Muscle layer of colon (tissue), 2 donors: ENCODE data around the gene XAF1.
"Not testable (repeated sequence)": the region's sequence is repeated elsewhere in the genome, so short reads cannot be mapped to it uniquely, and the experiment has no call there.

Source experiments
- H3K27ac ChIP-seq: one replicate; pipeline ENCODE4 v1.7.0; 2013; ENCODE audit warnings: low read depth, mild to moderate bottlenecking, low read length, moderate library complexity
- H3K27me3 ChIP-seq, 2 donors: one replicate each; pipeline ENCODE4 v1.7.0; 2013; ENCODE audit warnings: low read length in 2 of 2, mild to moderate bottlenecking in 2 of 2; ENCODE audit not compliant: insufficient read depth in 2 of 2, control insufficient read depth in 1 of 2
- H3K36me3 ChIP-seq: one replicate; pipeline ENCODE4 v1.7.0; 2013; ENCODE audit warnings: mild to moderate bottlenecking, low read length; ENCODE audit not compliant: insufficient read depth
- H3K4me1 ChIP-seq: one replicate; pipeline ENCODE4 v1.7.0; 2013; ENCODE audit warnings: mild to moderate bottlenecking, low read length; ENCODE audit not compliant: insufficient read depth
- H3K4me3 ChIP-seq, 2 donors: one replicate each; pipeline ENCODE4 v1.7.0; 2013; ENCODE audit warnings: low read length in 2 of 2, low read depth in 1 of 2, mild to moderate bottlenecking in 1 of 2, moderate library complexity in 1 of 2
- H3K9ac ChIP-seq: one replicate; pipeline ENCODE4 v1.7.0; 2013; ENCODE audit warnings: low read length
- H3K9me3 ChIP-seq: one replicate; pipeline ENCODE4 v1.7.0; 2013; ENCODE audit warnings: mild to moderate bottlenecking, low read length
- donor health status: abdominal sarcoma.
- donor health status: Adenocarcinoma of cecum.

The XAF1 gene

GRCh38 chr17:6756425-6757031, 682 bp downstream of the XAF1 start:
- H3K27ac ChIP-seq = peak overlapping the region; percentile 55
- no peaks in the 10 kb centered on the region for H3K9me3 ChIP-seq
- peaks cover 36% of the 10 kb centered on the region for H3K4me1 ChIP-seq
- peak overlapping the region; percentile 43 to 67 for H3K4me3 ChIP-seq
- H3K27me3 ChIP-seq = no peaks in the 10 kb centered on the region
- H3K9ac ChIP-seq = peak overlapping the region; percentile 36
- H3K36me3 ChIP-seq = peaks cover 10% of the 10 kb centered on the region

GRCh38 chr17:6757747-6758146, 1.9 kb downstream of the XAF1 start:
- H3K36me3 ChIP-seq = peaks cover 19% of the 10 kb centered on the region
- peaks cover 30% of the 10 kb centered on the region for H3K4me1 ChIP-seq
- no peak overlapping the region for H3K9ac ChIP-seq
- H3K4me3 ChIP-seq = no peak overlapping the region
- H3K27me3 ChIP-seq = no peaks in the 10 kb centered on the region
- H3K27ac ChIP-seq = no peak overlapping the region
- H3K9me3 ChIP-seq = no peaks in the 10 kb centered on the region

- H3K4me3 ChIP-seq = no peak overlapping the region
- no peaks in the 10 kb centered on the region for H3K27me3 ChIP-seq
- no peak overlapping the region for H3K9ac ChIP-seq
- H3K27ac ChIP-seq = no peak overlapping the region
- H3K9me3 ChIP-seq = no peaks in the 10 kb centered on the region
- H3K36me3 ChIP-seq = peaks cover 44% of the 10 kb centered on the region
- H3K4me1 ChIP-seq = peaks cover 10% of the 10 kb centered on the region
Observed at GRCh38 chr17:6761779-6762178, 5.9 kb downstream of the XAF1 start.

- Histone ChIP-seq H3K27me3 (no peaks in the 10 kb centered on the region), H3K36me3 (peaks cover 75% of the 10 kb centered on the region), H3K9ac (no peak overlapping the region), H3K9me3 (peaks cover 25% of the 10 kb centered on the region), H3K4me1 (no peaks in the 10 kb centered on the region), H3K4me3 (no peak overlapping the region), H3K27ac (no peak overlapping the region)
Observed at GRCh38 chr17:6768447-6768846, 12.6 kb downstream of the XAF1 start.

GRCh38 chr17:6772016-6772415, 16.2 kb downstream of the XAF1 start:
- Histone ChIP-seq H3K9me3 (peaks cover 34% of the 10 kb centered on the region), H3K9ac (no peak overlapping the region), H3K27ac (no peak overlapping the region), H3K27me3 (peaks cover 0 to 13% of the 10 kb centered on the region in 2 donors), H3K4me1 (no peaks in the 10 kb centered on the region), H3K36me3 (peaks cover 55% of the 10 kb centered on the region), H3K4me3 (no peak overlapping the region)

GRCh38 chr17:6774906-6775305, 19.1 kb downstream of the XAF1 start:
- Histone ChIP-seq H3K36me3 (peaks cover 31% of the 10 kb centered on the region), H3K9me3 (peaks cover 21% of the 10 kb centered on the region), H3K27me3 (peaks cover 6 to 13% of the 10 kb centered on the region in 2 donors)
- not testable (repeated sequence) for H3K27ac ChIP-seq, H3K4me1 ChIP-seq, H3K9ac ChIP-seq, H3K4me3 ChIP-seq

- H3K27me3 ChIP-seq = peaks cover 6 to 13% of the 10 kb centered on the region in 2 donors
- peaks cover 21% of the 10 kb centered on the region for H3K36me3 ChIP-seq
- no peak within 1 kb of the TSS for H3K9ac ChIP-seq
- no peak within 1 kb of the TSS for H3K4me3 ChIP-seq
- H3K27ac ChIP-seq = no peak within 1 kb of the TSS
- H3K9me3 ChIP-seq = peaks cover 18% of the 10 kb centered on the region
- no peaks in the 10 kb centered on the region for H3K4me1 ChIP-seq
Observed at GRCh38 chr17:6775871-6776405, 20.1 kb downstream of the XAF1 start, which contains the start of gene FBXO39. Gene FBXO39 (plus strand): TSS chr17:6776215. CDS start chr17:6779869, 3,654 bp downstream.

GRCh38 chr17:6779411-6779810, 23.6 kb downstream of the XAF1 start:
- no peak overlapping the region for H3K27ac ChIP-seq
- H3K9me3 ChIP-seq = peaks cover 6% of the 10 kb centered on the region
- peaks cover 6 to 13% of the 10 kb centered on the region in 2 donors for H3K27me3 ChIP-seq
- H3K9ac ChIP-seq = no peak overlapping the region
- no peak overlapping the region for H3K4me3 ChIP-seq
- no peaks in the 10 kb centered on the region for H3K4me1 ChIP-seq
- H3K36me3 ChIP-seq = no peaks in the 10 kb centered on the region

- H3K4me1 ChIP-seq = no peaks in the 10 kb centered on the region
- H3K27me3 ChIP-seq = peaks cover 6 to 13% of the 10 kb centered on the region in 2 donors
- no peak overlapping the region for H3K27ac ChIP-seq
- no peaks in the 10 kb centered on the region for H3K36me3 ChIP-seq
- H3K9me3 ChIP-seq = no peaks in the 10 kb centered on the region
- H3K4me3 ChIP-seq = no peak overlapping the region
- H3K9ac ChIP-seq = no peak overlapping the region
Observed at GRCh38 chr17:6780001-6780400, 24.2 kb downstream of the XAF1 start.

GRCh38 chr17:6780886-6781285, 25.0 kb downstream of the XAF1 start:
- Histone ChIP-seq H3K36me3 (no peaks in the 10 kb centered on the region), H3K4me1 (no peaks in the 10 kb centered on the region), H3K27ac (no peak overlapping the region), H3K27me3 (peaks cover 6 to 8% of the 10 kb centered on the region in 2 donors), H3K9ac (no peak overlapping the region), H3K9me3 (no peaks in the 10 kb centered on the region), H3K4me3 (no peak overlapping the region)

- Histone ChIP-seq H3K27ac (no peak overlapping the region), H3K4me1 (no peaks in the 10 kb centered on the region), H3K36me3 (no peaks in the 10 kb centered on the region), H3K4me3 (no peak overlapping the region), H3K9ac (no peak overlapping the region), H3K27me3 (peaks cover 0 to 6% of the 10 kb centered on the region in 2 donors), H3K9me3 (no peaks in the 10 kb centered on the region)
Observed at GRCh38 chr17:6782244-6782643, 26.4 kb downstream of the XAF1 start.

GRCh38 chr17:6786618-6787017, 30.8 kb downstream of the XAF1 start:
- Histone ChIP-seq H3K9ac (no peak overlapping the region), H3K27me3 (peaks cover 0 to 8% of the 10 kb centered on the region in 2 donors), H3K4me3 (no peak overlapping the region), H3K27ac (no peak overlapping the region), H3K9me3 (no peaks in the 10 kb centered on the region), H3K4me1 (no peaks in the 10 kb centered on the region), H3K36me3 (no peaks in the 10 kb centered on the region)
